CD4-positive, CD25-positive, alpha-beta regulatory T cell (primary cell): ENCODE data around the gene BLCAP. TPM values are rescaled to one million over a fixed set of nuclear protein-coding genes. Genes with fewer than 3 reads are reported as not detected.
"Not testable (repeated sequence)": the region's sequence is repeated elsewhere in the genome, so short reads cannot be mapped to it uniquely, and the experiment has no call there.

Experiments
- ATAC-seq, 2 donors: fragments of 150-1000 bp; cut with Tn5 transposase; one replicate each; pipeline ENCODE4 v1.10.0; 2021; ENCODE audit warnings: low read depth in 2 of 2, moderate number of reproducible peaks in 2 of 2, moderate library complexity in 1 of 2
- DNase-seq, 3 donors: peaks; one replicate each; pipeline versions ENCODE4 v3.0.0 to v3.0.0-alpha.2; 2012 to 2022; ENCODE audit warnings: mixed read lengths in 1 of 3
- H3K27ac ChIP-seq: one replicate; pipeline ENCODE4 v1.7.0; 2013; ENCODE audit warnings: mild to moderate bottlenecking, low read length; ENCODE audit not compliant: insufficient read depth, poor library complexity, severe bottlenecking
- H3K27me3 ChIP-seq: one replicate; pipeline ENCODE4 v1.7.0; 2013; ENCODE audit warnings: low read length; ENCODE audit not compliant: control insufficient read depth, insufficient read depth
- H3K36me3 ChIP-seq: one replicate; pipeline ENCODE4 v1.7.0; 2013; ENCODE audit warnings: mild to moderate bottlenecking, low read length, moderate library complexity; ENCODE audit not compliant: control insufficient read depth, insufficient read depth
- H3K4me1 ChIP-seq: 2 replicates; pipeline ENCODE4 v1.7.0; 2013; ENCODE audit warnings: mild to moderate bottlenecking, low read length; ENCODE audit not compliant: insufficient read depth, control insufficient read depth, poor library complexity, severe bottlenecking
- H3K4me3 ChIP-seq: one replicate; pipeline ENCODE4 v1.7.0; 2013; ENCODE audit warnings: low read depth, mild to moderate bottlenecking, low read length, moderate library complexity
- H3K9me3 ChIP-seq, 2 experiments: 1 replicate in 1 of 2; 2 replicates in 1 of 2; pipeline ENCODE4 v1.7.0; 2013; ENCODE audit warnings: low read length in 2 of 2, mild to moderate bottlenecking in 1 of 2, moderate library complexity in 1 of 2; ENCODE audit not compliant: control insufficient read depth in 2 of 2
- H3K27ac Mint-ChIP-seq, 3 donors: one replicate each; pipeline ENCODE4 v1.8.0; 2020 to 2022; ENCODE audit warnings: mild to moderate bottlenecking in 3 of 3, mixed read lengths in 3 of 3, moderate library complexity in 2 of 3
- H3K27me3 Mint-ChIP-seq: one replicate; pipeline ENCODE4 v1.8.0; 2022; ENCODE audit warnings: mild to moderate bottlenecking, mixed read lengths
- H3K36me3 Mint-ChIP-seq: one replicate; pipeline ENCODE4 v1.8.0; 2020; ENCODE audit warnings: mixed read lengths
- H3K4me1 Mint-ChIP-seq, 4 donors: one replicate each; pipeline ENCODE4 v1.8.0; 2020 to 2022; ENCODE audit warnings: mixed read lengths in 4 of 4, mild to moderate bottlenecking in 1 of 4
- H3K4me3 Mint-ChIP-seq, 4 donors: one replicate each; pipeline ENCODE4 v1.8.0; 2020 to 2022; ENCODE audit warnings: mild to moderate bottlenecking in 4 of 4, mixed read lengths in 4 of 4, moderate library complexity in 3 of 4
- H3K9me3 Mint-ChIP-seq, 7 donors: one replicate each; pipeline ENCODE4 v1.8.0; 2020 to 2022; ENCODE audit warnings: mixed read lengths in 7 of 7, mild to moderate bottlenecking in 3 of 7, moderate library complexity in 2 of 7
- polyA plus RNA-seq, 4 donors: library from polyadenylated mRNA; unstranded; fragments of 300-500 nt; fragmentation: Illumina TruSeq; gene quantifications; one replicate each; pipeline ENCODE4 v1.2.3, GENCODE V29; 2021
- total RNA-seq: library from RNA; stranded (reverse); gene quantifications from one replicate; pipeline ENCODE4 v1.2.3, GENCODE V29; 2022

The BLCAP gene
- total and polyA plus RNA-seq, 5 donors from 2014 or later: 67.8 to 85.0 (median 78.3) TPM

DNA sequence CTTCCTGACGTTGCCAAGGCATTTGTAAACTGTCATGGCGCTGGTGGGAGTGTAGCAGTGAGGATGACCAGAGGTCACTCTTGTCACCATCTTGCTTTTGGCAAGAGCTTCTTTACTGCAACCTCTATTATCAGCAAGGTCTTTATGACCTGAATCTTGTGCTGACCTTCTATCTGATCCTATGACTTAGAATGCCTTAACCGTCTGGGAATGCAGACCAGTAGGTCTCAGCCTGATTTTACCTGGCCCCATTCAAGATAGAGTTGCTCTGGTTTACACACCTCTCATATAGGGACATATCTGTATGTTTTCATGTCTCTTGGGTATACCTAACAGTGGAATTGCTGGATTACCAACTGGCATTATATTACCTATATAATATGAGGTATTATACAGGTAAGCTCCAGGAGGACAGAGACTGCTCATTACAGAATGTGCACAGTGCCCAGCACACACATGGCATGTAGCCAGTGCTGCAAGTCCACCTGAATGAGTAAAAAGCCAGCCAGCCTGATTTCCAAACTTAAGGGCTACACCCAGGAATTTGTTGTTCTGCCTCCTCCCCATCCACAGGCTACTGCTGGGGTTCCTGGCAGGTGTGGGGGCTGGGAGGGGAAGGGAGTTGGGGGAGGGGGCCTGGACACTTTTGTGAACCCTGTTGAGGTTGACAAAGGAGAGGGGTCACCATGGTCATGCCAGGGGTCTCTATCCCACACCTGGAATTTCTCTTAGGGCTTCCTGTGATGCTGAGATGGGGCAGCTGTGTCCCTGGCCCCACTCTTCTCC is 35.2 kb upstream of the BLCAP start:
- H3K4me3 Mint-ChIP-seq: no peak overlapping the region
- ATAC-seq (no peak), DNase-seq (no peak)
- H3K27ac ChIP-seq: no peak overlapping the region
- no peak overlapping the region for H3K4me3 ChIP-seq
- no peaks in the 10 kb centered on the region for H3K9me3 Mint-ChIP-seq
- H3K27me3 Mint-ChIP-seq: peaks cover 28% of the 10 kb centered on the region
- H3K4me1 Mint-ChIP-seq: peaks cover 0 to 6% (median under 1%) of the 10 kb centered on the region in 4 donors
- no peaks in the 10 kb centered on the region for H3K36me3 Mint-ChIP-seq
- H3K4me1 ChIP-seq: no peaks in the 10 kb centered on the region
- peaks cover 6% of the 10 kb centered on the region for H3K27me3 ChIP-seq
- no peak overlapping the region for H3K27ac Mint-ChIP-seq
- no peaks in the 10 kb centered on the region for H3K9me3 ChIP-seq
- no peaks in the 10 kb centered on the region for H3K36me3 ChIP-seq

DNA sequence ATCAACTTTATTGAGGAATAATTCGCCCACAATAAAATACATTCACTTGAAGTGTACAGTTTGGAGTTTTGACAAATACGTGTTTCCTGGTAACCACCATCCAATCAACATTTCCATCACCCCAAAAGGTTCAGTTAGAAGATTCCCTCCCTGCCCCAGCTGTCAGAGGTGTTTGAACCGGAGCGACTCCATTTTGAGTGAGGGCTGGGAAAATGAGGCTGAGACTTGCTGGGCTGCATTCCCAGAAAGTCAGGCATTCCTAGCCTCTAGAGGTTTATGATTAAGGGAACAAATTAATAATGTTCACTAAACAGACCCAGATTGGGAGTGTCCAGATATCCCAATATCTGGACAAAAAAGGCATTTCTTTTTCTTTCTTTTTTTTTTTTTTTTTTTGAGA is 33.0 kb upstream of the BLCAP start:
- H3K36me3 ChIP-seq: no peaks in the 10 kb centered on the region
- H3K27ac ChIP-seq: no peak overlapping the region
- Mint-ChIP-seq H3K27ac (no peak overlapping the region), H3K36me3 (peaks cover 3% of the 10 kb centered on the region), H3K27me3 (peaks cover 17% of the 10 kb centered on the region), H3K4me1 (peaks cover 0 to 2% (median 0%) of the 10 kb centered on the region in 4 donors), H3K4me3 (no peak overlapping the region), H3K9me3 (peaks cover 0 to 1% (median 0%) of the 10 kb centered on the region in 7 donors)
- H3K27me3 ChIP-seq: peaks cover 4% of the 10 kb centered on the region
- H3K4me1 ChIP-seq: no peaks in the 10 kb centered on the region
- ATAC-seq: no peak
- H3K9me3 ChIP-seq: no peaks in the 10 kb centered on the region
- no peak overlapping the region for H3K4me3 ChIP-seq
- no peak for DNase-seq

DNA sequence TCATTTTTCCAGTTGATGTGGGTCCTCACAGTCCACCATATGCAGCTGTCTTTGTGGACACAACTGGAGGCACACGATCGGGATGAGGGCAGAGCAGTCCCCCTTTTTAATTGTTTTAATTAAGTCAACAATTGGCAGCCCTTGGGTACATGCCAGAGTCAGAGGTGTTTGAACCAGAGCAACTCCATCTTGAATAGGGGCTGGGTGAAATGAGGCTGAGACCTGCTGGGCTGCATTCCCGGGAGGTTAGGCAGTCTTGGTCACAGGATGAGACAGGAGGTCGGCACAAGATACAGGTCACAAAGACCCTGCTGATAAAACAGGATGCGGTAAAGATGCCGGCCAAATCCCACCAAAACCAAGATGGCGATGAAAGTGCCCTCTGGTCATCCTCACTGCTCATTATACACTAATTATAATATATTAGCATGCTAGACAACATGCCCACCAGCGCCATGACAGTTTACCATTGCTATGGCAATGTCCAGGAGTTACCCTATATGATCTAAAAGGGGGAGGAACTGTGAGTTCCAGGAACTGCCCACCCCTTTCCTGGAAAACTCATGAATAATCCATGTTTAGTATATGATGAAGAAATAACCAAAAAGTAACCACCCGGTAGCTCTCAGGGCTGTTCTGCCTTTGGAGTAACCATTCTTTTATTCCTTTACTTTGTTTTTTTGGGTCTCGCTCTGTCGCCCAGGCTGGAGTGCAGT is 31.8 kb upstream of the BLCAP start:
- Histone ChIP-seq H3K4me1 (no peaks in the 10 kb centered on the region), H3K27me3 (peaks cover 4% of the 10 kb centered on the region), H3K27ac (no peak overlapping the region), H3K4me3 (no peak overlapping the region), H3K36me3 (no peaks in the 10 kb centered on the region), H3K9me3 (no peaks in the 10 kb centered on the region)
- Mint-ChIP-seq H3K9me3 (peaks cover 0 to 1% (median 0%) of the 10 kb centered on the region in 7 donors), H3K4me3 (no peak overlapping the region), H3K27ac (no peak overlapping the region), H3K4me1 (peaks cover 0 to 2% (median 0%) of the 10 kb centered on the region in 4 donors), H3K36me3 (peaks cover 3% of the 10 kb centered on the region), H3K27me3 (peaks cover 10% of the 10 kb centered on the region)
- no peak for DNase-seq
- ATAC-seq: no peak

DNA sequence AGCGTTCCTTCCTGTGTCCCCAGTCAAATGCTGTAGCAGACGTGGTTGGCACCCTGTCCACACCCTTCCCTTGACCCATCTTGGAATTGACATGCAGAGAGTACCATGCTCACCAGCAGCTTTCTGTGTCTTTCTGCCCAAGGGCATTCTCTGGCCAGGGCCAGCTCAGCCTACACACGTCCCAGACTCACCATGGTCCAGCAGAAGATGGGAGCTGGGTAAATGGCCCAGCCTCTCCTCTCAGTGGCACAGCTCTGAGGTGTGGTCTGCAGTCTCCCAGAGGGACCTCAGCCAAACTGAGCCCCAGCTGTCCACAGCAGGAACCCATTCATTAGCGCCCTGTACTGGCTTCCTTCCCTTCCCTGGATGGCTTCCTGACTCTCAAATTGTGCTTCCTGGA is 31.1 kb upstream of the BLCAP start:
- ATAC-seq: no peak
- peaks cover 3% of the 10 kb centered on the region for H3K36me3 Mint-ChIP-seq
- no peak overlapping the region for H3K27ac ChIP-seq

DNA sequence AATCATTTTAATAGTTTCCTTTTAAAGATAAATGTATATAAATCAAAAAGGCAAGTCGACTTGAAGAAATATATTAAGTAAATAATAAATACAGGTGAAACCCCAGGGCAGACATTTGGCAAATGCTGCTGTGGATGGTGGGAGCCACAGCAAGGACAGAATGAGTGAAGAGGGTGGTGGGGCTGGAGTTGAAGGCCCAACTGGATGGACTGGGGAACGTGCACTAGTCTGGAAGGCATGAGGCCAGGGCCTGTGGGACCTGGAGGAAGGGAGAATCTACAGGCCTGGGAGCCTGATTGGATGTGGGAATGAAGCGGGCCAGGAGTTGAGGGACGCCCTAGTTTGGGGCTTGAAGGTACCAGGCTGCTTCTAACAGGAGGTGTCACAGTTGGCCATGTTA is 30.6 kb upstream of the BLCAP start:
- H3K4me3 ChIP-seq: no peak overlapping the region
- H3K36me3 Mint-ChIP-seq: peaks cover 3% of the 10 kb centered on the region
- peaks cover 8% of the 10 kb centered on the region for H3K27me3 Mint-ChIP-seq

More for the DNA sequence above, 31.1 kb upstream of the BLCAP start:
- no peak for DNase-seq
- Mint-ChIP-seq H3K27me3 (peaks cover 13% of the 10 kb centered on the region), H3K9me3 (peaks cover 0 to 1% (median 0%) of the 10 kb centered on the region in 7 donors), H3K27ac (no peak overlapping the region), H3K4me3 (no peak overlapping the region), H3K4me1 (no peaks in the 10 kb centered on the region)
- peaks cover 6% of the 10 kb centered on the region for H3K27me3 ChIP-seq
- H3K9me3 ChIP-seq: no peaks in the 10 kb centered on the region
- H3K36me3 ChIP-seq: no peaks in the 10 kb centered on the region
- no peaks in the 10 kb centered on the region for H3K4me1 ChIP-seq
- H3K4me3 ChIP-seq: no peak overlapping the region

DNA sequence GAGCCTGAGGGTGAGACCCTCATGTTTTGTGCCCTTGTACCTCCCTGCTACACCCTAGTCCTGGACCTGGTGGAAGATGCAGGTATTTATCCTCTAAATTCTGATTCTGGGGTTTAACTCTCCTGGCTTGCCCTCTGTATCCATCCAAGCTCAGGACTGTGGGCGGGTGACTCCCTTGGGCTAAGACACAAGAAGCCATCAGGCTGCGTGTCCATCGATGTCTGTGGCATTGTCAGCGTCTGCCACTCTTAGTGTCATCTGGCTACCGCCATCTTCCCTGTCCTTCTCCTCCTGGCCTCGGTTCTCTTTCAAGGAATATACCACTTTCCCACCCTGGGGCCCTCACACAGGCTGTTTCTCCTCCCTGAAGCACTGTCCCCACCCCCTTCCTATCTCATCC is 28.9 kb upstream of the BLCAP start:
- Mint-ChIP-seq H3K27ac (no peak overlapping the region), H3K4me1 (no peaks in the 10 kb centered on the region), H3K4me3 (no peak overlapping the region), H3K36me3 (peaks cover 3% of the 10 kb centered on the region), H3K9me3 (peaks cover 0 to 3% (median 0%) of the 10 kb centered on the region in 7 donors), H3K27me3 (peaks cover 4% of the 10 kb centered on the region)
- Histone ChIP-seq H3K36me3 (no peaks in the 10 kb centered on the region), H3K9me3 (no peaks in the 10 kb centered on the region), H3K4me3 (no peak overlapping the region), H3K27ac (no peak overlapping the region), H3K27me3 (peaks cover 9% of the 10 kb centered on the region), H3K4me1 (no peaks in the 10 kb centered on the region)
- ATAC-seq (no peak), DNase-seq (no peak)

More for the DNA sequence above, 30.6 kb upstream of the BLCAP start:
- Histone ChIP-seq H3K27me3 (peaks cover 6% of the 10 kb centered on the region), H3K9me3 (no peaks in the 10 kb centered on the region), H3K27ac (no peak overlapping the region), H3K4me1 (no peaks in the 10 kb centered on the region), H3K36me3 (no peaks in the 10 kb centered on the region)
- H3K27ac Mint-ChIP-seq: no peak overlapping the region
- H3K4me3 Mint-ChIP-seq: no peak overlapping the region
- H3K9me3 Mint-ChIP-seq: peaks cover 0 to 1% (median 0%) of the 10 kb centered on the region in 7 donors
- DNase-seq: no peak
- no peaks in the 10 kb centered on the region for H3K4me1 Mint-ChIP-seq
- no peak for ATAC-seq

DNA sequence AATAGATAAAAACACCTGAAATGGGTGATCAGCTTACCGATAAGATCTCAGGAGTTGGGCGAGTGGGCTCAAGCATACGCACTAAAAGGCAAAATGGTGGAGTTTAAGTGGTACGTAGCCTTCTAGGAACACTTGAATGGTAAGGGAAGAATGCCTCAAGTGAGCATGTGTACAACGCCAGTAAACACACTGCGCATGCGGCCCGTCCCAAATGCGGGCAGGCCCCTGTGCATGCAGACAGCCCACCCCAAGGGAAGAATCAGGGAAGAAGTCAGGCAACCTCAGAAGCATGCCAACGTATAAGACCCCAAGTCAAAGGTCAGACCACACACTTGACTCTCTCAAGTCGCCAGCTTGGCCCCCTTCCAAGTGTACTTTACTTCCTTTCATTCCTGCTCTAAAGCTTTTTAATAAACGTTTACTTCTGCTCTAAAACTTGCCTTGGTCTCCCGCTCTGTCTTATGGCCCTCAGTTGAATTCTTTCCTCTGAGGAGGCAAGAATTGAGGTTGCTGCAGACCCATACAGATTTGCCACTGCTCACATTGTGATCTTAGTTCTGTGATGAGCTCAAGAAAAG is 27.1 kb upstream of the BLCAP start:
- not testable (repeated sequence) for H3K36me3 ChIP-seq, H3K4me3 ChIP-seq, DNase-seq, H3K4me1 Mint-ChIP-seq, H3K27ac ChIP-seq, H3K27me3 Mint-ChIP-seq, H3K9me3 ChIP-seq, H3K9me3 Mint-ChIP-seq, H3K4me3 Mint-ChIP-seq, H3K36me3 Mint-ChIP-seq, H3K27ac Mint-ChIP-seq, ATAC-seq, H3K27me3 ChIP-seq, H3K4me1 ChIP-seq
